Effector CD8-positive, alpha-beta T cell (primary cell): Measurements from ENCODE around the gene SOX2.
A peak's percentile ranks its signal among the peaks of the same experiment; 100 is the strongest.

ENCODE experiments used
- DNase-seq: peaks from one replicate; lab custom pipeline; 2025; lab: John Stamatoyannopoulos, UW

SOX2 gene

DNA sequence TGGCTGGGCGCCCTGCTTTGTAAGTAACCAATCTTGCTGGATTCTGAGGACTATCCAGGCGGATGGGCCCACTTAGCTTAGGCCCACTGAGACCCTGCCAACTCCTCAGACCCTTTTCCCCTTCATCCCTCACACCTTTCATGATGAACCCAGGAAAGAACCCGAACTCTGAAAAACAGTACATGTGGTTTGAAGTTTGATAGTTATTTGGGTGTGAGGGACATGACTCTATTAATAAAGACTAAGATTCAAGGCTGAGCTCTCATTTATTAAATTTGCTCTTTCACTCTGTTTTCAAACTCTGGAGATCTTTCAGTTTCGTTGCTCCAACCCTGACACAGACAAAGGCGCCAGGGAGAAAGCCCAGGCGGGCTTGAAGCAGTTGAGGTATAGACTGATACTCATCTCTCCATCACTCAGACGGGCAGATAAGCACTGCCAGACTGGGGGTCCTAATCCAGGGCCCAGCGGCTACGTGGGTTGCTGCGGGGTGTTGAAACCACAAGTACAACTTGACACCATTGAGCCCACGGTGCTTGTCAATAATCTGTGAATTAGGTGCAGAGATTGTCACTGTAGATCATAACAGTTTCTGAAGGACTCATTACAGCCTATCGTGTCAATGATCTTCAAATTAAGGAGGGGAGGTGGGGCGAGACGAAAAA, 7.2 kb upstream of the SOX2 start:
- no peak for DNase-seq

DNA sequence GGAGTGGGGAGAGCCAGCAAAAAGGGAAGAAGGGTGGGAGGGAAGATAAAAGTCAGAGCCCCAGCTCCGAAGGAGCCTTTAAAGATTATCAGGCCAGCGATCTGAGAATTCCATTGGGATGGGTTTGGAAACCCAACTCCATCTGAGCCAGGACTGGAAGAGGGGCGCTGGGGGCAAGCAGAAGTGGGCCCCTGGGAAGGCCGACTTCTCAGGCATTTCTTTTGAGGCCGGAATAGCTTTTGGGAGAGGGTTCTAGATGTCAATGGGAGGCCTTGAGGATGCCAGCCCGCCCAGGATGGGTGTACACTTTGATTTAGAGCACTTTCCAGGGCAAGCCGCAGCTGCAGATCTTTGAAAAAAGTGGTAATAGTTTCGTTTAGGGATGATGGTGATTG, 6.6 kb upstream of the SOX2 start:
- DNase-seq = no peak

- DNase-seq = no peak
These were observed 3.7 kb upstream of the SOX2 start for GRCh38 chr3:181707980-181708379.

GRCh38 chr3:181709537-181710279, 2.0 kb upstream of the SOX2 start:
- peak; percentile 24 for DNase-seq

DNA sequence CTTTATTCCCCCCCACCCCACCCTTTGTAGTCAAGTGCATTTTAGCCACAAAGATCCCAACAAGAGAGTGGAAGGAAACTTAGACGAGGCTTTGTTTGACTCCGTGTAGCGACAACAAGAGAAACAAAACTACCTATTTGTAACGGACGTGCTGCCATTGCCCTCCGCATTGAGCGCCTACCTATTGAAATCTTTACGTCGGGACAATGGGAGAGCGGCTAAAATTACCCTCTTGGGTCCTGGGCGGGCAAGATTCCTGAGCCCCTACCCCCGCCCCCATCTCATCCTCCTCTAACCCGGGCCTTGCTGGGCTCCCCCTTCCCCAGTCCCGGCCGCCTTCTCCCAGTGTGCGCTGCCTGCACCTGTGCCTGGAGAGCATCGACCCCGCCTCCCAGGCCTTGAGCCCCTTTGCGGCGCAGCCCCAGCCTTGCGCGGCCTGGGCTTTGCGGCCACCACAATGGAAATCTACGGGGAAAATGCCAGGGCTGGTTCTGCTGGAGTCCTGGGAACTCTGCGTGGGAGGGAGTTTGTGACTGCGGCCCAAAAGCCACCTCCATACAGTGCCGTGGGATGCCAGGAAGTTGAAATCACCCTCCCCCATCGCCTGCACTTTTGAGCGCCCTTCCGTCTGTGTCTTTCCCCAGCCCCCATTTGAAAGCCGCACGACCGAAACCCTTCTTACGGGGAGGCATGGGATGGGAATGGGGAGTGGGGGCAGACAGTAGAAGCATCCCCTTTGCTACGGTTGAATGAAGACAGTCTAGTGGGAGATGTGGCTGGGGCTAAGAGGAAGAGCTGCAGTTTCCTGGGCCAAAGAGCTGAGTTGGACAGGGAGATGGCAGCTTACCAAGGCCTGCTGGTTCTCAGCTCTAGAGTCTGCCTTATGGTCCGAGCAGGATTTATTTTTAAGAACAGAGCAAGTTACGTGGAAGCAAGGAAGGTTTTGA, 1.1 kb upstream of the SOX2 start:
- DNase-seq = no peak

DNA sequence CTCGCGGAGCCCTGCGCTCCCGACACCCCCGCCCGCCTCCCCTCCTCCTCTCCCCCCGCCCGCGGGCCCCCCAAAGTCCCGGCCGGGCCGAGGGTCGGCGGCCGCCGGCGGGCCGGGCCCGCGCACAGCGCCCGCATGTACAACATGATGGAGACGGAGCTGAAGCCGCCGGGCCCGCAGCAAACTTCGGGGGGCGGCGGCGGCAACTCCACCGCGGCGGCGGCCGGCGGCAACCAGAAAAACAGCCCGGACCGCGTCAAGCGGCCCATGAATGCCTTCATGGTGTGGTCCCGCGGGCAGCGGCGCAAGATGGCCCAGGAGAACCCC, 464 bp downstream of the SOX2 start:
- DNase-seq = no peak

DNA sequence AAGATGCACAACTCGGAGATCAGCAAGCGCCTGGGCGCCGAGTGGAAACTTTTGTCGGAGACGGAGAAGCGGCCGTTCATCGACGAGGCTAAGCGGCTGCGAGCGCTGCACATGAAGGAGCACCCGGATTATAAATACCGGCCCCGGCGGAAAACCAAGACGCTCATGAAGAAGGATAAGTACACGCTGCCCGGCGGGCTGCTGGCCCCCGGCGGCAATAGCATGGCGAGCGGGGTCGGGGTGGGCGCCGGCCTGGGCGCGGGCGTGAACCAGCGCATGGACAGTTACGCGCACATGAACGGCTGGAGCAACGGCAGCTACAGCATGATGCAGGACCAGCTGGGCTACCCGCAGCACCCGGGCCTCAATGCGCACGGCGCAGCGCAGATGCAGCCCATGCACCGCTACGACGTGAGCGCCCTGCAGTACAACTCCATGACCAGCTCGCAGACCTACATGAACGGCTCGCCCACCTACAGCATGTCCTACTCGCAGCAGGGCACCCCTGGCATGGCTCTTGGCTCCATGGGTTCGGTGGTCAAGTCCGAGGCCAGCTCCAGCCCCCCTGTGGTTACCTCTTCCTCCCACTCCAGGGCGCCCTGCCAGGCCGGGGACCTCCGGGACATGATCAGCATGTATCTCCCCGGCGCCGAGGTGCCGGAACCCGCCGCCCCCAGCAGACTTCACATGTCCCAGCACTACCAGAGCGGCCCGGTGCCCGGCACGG, 991 bp downstream of the SOX2 start:
- DNase-seq = no peak

DNA sequence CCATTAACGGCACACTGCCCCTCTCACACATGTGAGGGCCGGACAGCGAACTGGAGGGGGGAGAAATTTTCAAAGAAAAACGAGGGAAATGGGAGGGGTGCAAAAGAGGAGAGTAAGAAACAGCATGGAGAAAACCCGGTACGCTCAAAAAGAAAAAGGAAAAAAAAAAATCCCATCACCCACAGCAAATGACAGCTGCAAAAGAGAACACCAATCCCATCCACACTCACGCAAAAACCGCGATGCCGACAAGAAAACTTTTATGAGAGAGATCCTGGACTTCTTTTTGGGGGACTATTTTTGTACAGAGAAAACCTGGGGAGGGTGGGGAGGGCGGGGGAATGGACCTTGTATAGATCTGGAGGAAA, 1.5 kb downstream of the SOX2 start:
- DNase-seq = no peak

- DNase-seq = no peak
These were observed 2.2 kb downstream of the SOX2 start for GRCh38 chr3:181713676-181714612.

DNA sequence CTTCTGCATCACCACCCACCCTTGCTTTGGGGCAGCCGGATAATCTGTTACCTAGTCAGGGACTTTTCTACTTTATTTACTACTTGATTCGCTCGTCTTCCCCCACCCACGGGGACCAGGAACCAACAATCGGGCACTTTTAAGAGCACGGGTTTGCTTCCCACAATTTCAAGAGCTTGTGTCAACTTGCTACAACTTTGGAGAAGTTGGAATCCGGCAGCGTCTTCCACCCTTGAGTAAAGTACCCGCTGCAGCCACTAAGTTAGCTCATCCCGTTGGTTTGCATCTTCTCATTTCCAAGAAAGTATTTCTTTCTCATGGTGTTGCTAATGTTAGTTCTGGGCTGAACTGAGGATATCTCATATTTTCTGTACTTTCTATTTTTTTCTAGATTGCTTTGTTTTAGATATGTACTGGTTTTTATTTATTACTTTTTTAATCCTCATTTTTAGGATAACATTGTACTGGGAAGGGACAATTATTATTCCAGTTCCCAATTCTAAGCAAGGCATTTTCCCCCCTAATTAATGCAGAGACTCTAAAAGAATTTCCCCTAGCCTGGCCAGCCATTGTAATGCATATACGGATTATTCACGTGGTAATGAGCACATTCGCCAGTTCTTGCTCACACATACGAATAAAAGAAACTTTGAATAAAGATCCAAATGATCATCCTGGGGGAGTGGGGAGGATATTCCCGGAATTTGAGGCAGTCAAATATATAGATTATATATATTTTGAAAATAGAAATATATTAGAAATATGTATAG, 4.0 kb downstream of the SOX2 start:
- DNase-seq = no peak

GRCh38 chr3:181716966-181717365, 5.2 kb downstream of the SOX2 start:
- DNase-seq = no peak

GRCh38 chr3:181717549-181718171, 5.9 kb downstream of the SOX2 start:
- no peak for DNase-seq

DNA sequence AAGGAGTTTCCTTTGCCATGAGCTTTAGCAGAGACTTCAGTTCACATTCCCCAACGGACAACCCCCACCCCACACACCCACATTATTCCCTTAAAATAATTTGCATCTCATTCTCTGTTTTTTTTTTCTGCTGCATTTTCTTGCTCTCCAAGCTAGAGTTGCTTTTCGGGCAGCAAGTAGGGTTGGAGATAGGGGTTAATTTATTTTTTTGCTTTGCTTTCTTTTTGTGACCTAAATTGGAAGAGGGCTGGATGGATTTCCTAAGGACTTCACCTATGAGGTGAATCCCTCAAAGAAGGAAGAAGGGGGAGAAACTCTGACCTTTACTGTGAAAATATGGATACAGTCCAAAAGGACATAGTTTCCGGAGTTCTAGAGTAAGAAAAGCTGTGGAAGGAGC, 6.6 kb downstream of the SOX2 start:
- no peak for DNase-seq

DNA sequence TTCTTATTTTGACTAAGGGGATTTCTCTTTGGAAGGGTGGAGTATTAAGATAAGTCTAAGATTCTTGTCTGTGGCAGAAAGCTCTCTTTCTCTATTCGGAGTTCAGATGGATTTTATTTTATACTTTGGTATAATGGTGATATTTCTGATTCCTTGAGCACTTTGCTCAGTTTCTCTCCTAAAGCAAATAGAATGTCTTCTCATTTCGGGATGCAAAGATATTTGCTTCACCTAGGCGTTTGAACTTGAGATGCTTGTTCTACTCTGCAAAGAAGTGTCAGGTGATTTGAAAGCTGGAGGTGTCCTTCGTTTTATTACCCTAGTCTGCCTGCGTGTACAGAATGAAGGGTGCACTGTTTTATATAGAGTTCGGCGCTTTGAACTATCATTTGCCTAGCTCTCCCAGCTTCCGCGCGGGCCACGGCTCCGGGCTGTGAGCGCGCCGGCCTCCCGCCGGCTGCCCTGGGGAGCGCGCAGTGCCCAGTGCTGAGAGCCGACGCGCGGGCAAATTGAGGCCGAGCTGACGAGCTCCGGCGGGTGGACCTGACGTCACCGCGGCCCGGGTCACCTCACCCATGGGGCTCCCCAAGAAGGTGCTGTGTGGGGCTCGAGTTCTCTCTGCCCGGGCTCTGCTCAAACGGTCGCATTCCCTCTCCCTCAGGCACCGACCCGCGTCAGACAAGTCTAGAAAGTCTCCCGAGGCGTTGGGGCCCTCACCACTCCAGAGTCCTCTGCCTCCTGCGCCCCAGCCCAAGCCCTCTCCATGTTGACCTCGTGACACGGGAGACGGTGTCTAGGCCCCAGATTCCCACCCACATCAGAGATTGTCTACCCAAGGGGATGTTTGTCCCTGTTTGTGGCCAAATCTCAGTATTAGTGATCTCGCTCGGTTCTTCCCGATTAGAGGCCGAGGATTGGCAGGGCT, 7.5 kb downstream of the SOX2 start:
- DNase-seq = no peak

DNA sequence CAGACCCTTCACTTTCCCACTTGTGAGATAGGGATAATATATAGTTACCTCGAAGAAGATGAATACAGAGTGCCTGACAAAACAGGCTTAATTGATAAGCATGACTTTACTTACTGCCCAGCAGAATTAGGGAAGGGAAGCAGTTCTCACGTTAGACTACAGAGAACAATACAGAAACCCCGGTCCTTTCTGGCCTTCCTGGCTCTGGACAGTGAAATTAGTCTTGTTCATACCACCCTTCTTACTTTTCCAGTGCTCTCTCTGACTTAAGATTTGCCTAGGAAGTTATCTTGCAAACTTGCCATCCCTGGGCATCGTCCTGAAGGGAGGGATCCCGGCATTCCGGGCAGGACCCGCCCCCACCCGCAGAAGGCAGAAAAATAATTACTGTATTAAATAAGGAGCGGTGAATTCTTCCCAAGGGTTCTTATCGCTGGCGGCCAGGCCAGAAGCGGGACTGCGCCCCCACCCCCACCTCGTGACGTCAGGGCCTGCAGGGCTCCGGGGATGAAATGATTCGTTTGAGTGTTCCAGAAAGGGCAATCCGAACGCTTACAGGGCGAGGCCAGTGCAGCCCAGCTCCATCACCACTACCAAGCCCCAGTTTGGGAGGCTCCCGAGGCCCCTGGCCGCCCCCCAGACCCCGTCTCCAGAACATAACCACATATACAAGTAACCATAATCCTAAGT, 8.4 kb downstream of the SOX2 start:
- DNase-seq = no peak

- DNase-seq = no peak
These were observed 9.5 kb downstream of the SOX2 start for GRCh38 chr3:181721046-181721875.

DNA sequence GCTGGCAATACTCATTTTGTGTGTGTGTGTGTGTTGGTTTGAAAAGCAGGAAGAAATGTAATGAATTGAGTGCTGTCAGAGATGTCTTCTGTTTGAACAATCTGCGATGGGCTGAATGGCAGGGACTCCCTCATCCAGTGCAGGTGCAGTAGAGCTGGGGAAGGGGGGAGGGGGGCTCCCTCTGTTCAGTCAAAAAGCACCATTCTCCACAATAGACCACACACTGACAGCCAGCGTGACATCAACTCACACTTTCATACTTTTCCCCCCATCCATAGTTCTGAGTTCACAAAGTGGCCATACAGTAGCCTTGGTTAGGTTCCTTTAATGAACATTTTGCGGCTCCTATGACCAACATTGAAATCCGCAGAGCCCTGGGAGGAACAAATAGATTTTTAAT, 10.4 kb downstream of the SOX2 start:
- no peak for DNase-seq
